Skeletal muscle satellite cell (primary cell): ENCODE measurements around the gene RNU1-4. TPM values are rescaled to one million over a fixed set of nuclear protein-coding genes. Genes with fewer than 3 reads are reported as not detected.
"Not testable (repeated sequence)": the region's sequence is repeated elsewhere in the genome, so short reads cannot be mapped to it uniquely, and the experiment has no call there.

Experiments used
- H3K27me3 ChIP-seq: 2 replicates; pipeline ENCODE4 v1.7.0; 2013; ENCODE audit warnings: low read length; ENCODE audit not compliant: control insufficient read depth, insufficient read depth
- H3K36me3 ChIP-seq: 2 replicates; pipeline ENCODE4 v1.7.0; 2013; ENCODE audit warnings: mild to moderate bottlenecking, control low read depth, low read length; ENCODE audit not compliant: insufficient read depth
- H3K4me1 ChIP-seq: 2 replicates; pipeline ENCODE4 v1.7.0; 2013; ENCODE audit warnings: low read length; ENCODE audit not compliant: control insufficient read depth, insufficient read depth
- H3K4me2 ChIP-seq: 2 replicates; pipeline ENCODE4 v1.7.0; 2013; ENCODE audit warnings: mild to moderate bottlenecking, low read length
- H3K4me3 ChIP-seq: 2 replicates; pipeline ENCODE4 v1.7.0; 2013; ENCODE audit warnings: low read length
- H3K9ac ChIP-seq: 2 replicates; pipeline ENCODE4 v1.7.0; 2013; ENCODE audit warnings: mild to moderate bottlenecking, low read depth, low read length, moderate library complexity
- H3K9me3 ChIP-seq: replicated peaks from 2 replicates; pipeline ENCODE4 v1.7.0; 2013; ENCODE audit warnings: mild to moderate bottlenecking, control low read depth, low read length
- total RNA-seq: library from RNA; depleted of rRNA; stranded (reverse); fragments of >200 nt; gene quantifications from 2 replicates; pipeline ENCODE4 v1.2.3, GENCODE V29; 2012; rRNA removed

RNU1-4 gene
- under 0.01 TPM in 2 replicates for total RNA-seq

GRCh38 chr1:16740047-16740964 is at the start of gene RNU1-4:
Gene RNU1-4 (plus strand): TSS chr1:16740516.
- H3K9me3 ChIP-seq, H3K4me3 ChIP-seq, H3K4me2 ChIP-seq, H3K4me1 ChIP-seq, H3K36me3 ChIP-seq, H3K9ac ChIP-seq, H3K27me3 ChIP-seq: not testable (repeated sequence)

GRCh38 chr1:16690971-16691682 is 49.2 kb upstream of the RNU1-4 start:
- not testable (repeated sequence) for H3K4me1 ChIP-seq, H3K9me3 ChIP-seq, H3K4me3 ChIP-seq, H3K4me2 ChIP-seq, H3K36me3 ChIP-seq, H3K27me3 ChIP-seq, H3K9ac ChIP-seq

GRCh38 chr1:16692283-16692682 is 48.0 kb upstream of the RNU1-4 start:
- not testable (repeated sequence) for H3K4me1 ChIP-seq, H3K4me3 ChIP-seq, H3K27me3 ChIP-seq, H3K36me3 ChIP-seq, H3K9ac ChIP-seq, H3K4me2 ChIP-seq, H3K9me3 ChIP-seq

- not testable (repeated sequence) for H3K4me2 ChIP-seq, H3K9ac ChIP-seq, H3K4me3 ChIP-seq, H3K4me1 ChIP-seq, H3K27me3 ChIP-seq, H3K9me3 ChIP-seq, H3K36me3 ChIP-seq
These were observed 47.4 kb upstream of the RNU1-4 start for GRCh38 chr1:16692717-16693448.

GRCh38 chr1:16693449-16694307 is 46.6 kb upstream of the RNU1-4 start:
- H3K9ac ChIP-seq, H3K36me3 ChIP-seq, H3K4me1 ChIP-seq, H3K4me2 ChIP-seq, H3K4me3 ChIP-seq, H3K9me3 ChIP-seq, H3K27me3 ChIP-seq: not testable (repeated sequence)

- H3K4me3 ChIP-seq, H3K4me1 ChIP-seq: not testable (repeated sequence)
These were observed 46.0 kb upstream of the RNU1-4 start for GRCh38 chr1:16694308-16694702.

GRCh38 chr1:16696507-16697150 is 43.7 kb upstream of the RNU1-4 start:
- H3K9me3 ChIP-seq, H3K9ac ChIP-seq, H3K36me3 ChIP-seq, H3K4me3 ChIP-seq, H3K27me3 ChIP-seq, H3K4me2 ChIP-seq, H3K4me1 ChIP-seq: not testable (repeated sequence)

More at GRCh38 chr1:16694308-16694702, 46.0 kb upstream of the RNU1-4 start:
- H3K4me2 ChIP-seq, H3K27me3 ChIP-seq, H3K9ac ChIP-seq, H3K36me3 ChIP-seq, H3K9me3 ChIP-seq: not testable (repeated sequence)

GRCh38 chr1:16697152-16697551 is 43.2 kb upstream of the RNU1-4 start:
- not testable (repeated sequence) for H3K4me3 ChIP-seq, H3K36me3 ChIP-seq, H3K4me1 ChIP-seq, H3K27me3 ChIP-seq, H3K4me2 ChIP-seq, H3K9me3 ChIP-seq, H3K9ac ChIP-seq

- H3K27me3 ChIP-seq, H3K9ac ChIP-seq, H3K9me3 ChIP-seq, H3K4me2 ChIP-seq, H3K4me1 ChIP-seq, H3K4me3 ChIP-seq, H3K36me3 ChIP-seq: not testable (repeated sequence)
These were observed 40.9 kb upstream of the RNU1-4 start for GRCh38 chr1:16699440-16699839.

GRCh38 chr1:16700138-16700895 is 40.0 kb upstream of the RNU1-4 start:
- H3K9ac ChIP-seq, H3K4me2 ChIP-seq, H3K4me1 ChIP-seq: not testable (repeated sequence)

More at GRCh38 chr1:16700138-16700895, 40.0 kb upstream of the RNU1-4 start:
- not testable (repeated sequence) for H3K36me3 ChIP-seq, H3K4me3 ChIP-seq, H3K9me3 ChIP-seq, H3K27me3 ChIP-seq
